CD4-positive, alpha-beta T cell treated with Interleukin-2 at 100 ng/mL for 4 hours (primary cell): ENCODE measurements around the gene KICS2.
"Not testable (repeated sequence)": the region's sequence is repeated elsewhere in the genome, so short reads cannot be mapped to it uniquely, and the experiment has no call there.

ENCODE experiments used
- DNase-seq: peaks from one replicate; pipeline ENCODE4 v3.0.0-alpha.2; 2020; ENCODE audit warnings: low spot score

KICS2 gene

GRCh38 chr12:64222009-64222765 lies at the start of gene KICS2:
Gene KICS2, minus strand, starts transcription at chr12:64222296. Its CDS starts 59 bp downstream, at chr12:64222237.
- DNase-seq = peak; percentile 88

GRCh38 chr12:64270411-64270810 lies 48.3 kb upstream of the KICS2 start:
- no peak for DNase-seq

GRCh38 chr12:64269161-64269560 lies 47.1 kb upstream of the KICS2 start:
- DNase-seq = no peak

GRCh38 chr12:64268409-64268808 lies 46.3 kb upstream of the KICS2 start:
- no peak for DNase-seq

- DNase-seq = no peak
These were observed 43.7 kb upstream of the KICS2 start for GRCh38 chr12:64265839-64266238.

GRCh38 chr12:64261813-64262212 lies 39.7 kb upstream of the KICS2 start:
- DNase-seq = no peak

GRCh38 chr12:64258576-64258975 lies 36.5 kb upstream of the KICS2 start:
- no peak for DNase-seq

GRCh38 chr12:64256166-64256800 lies 34.2 kb upstream of the KICS2 start:
- DNase-seq = peak; percentile 66

- no peak for DNase-seq
These were observed 33.2 kb upstream of the KICS2 start for GRCh38 chr12:64255249-64255648.

- no peak for DNase-seq
These were observed 31.3 kb upstream of the KICS2 start for GRCh38 chr12:64253356-64253755.

- DNase-seq = no peak
These were observed 30.6 kb upstream of the KICS2 start for GRCh38 chr12:64252681-64253080.

- DNase-seq = no peak
These were observed 21.7 kb upstream of the KICS2 start for GRCh38 chr12:64243809-64244208.

GRCh38 chr12:64240781-64241180 lies 18.7 kb upstream of the KICS2 start:
- DNase-seq = no peak

GRCh38 chr12:64237382-64237781 lies 15.3 kb upstream of the KICS2 start:
- no peak for DNase-seq

- DNase-seq = no peak
These were observed 14.5 kb upstream of the KICS2 start for GRCh38 chr12:64236549-64236948.

- no peak for DNase-seq
These were observed 10.1 kb upstream of the KICS2 start for GRCh38 chr12:64232196-64232595.

GRCh38 chr12:64229796-64230195 lies 7.7 kb upstream of the KICS2 start:
- no peak for DNase-seq

- DNase-seq = no peak
These were observed 7.1 kb upstream of the KICS2 start for GRCh38 chr12:64229240-64229639.

- no peak for DNase-seq
These were observed 3.5 kb upstream of the KICS2 start for GRCh38 chr12:64225626-64226025.

- DNase-seq = peak; percentile 47
These were observed 466 bp downstream of the KICS2 start for GRCh38 chr12:64221651-64222008.

GRCh38 chr12:64220046-64220445 lies 2.0 kb downstream of the KICS2 start:
- no peak for DNase-seq

GRCh38 chr12:64219145-64219544 lies 3.0 kb downstream of the KICS2 start:
- DNase-seq = no peak

- DNase-seq = no peak
These were observed 3.5 kb downstream of the KICS2 start for GRCh38 chr12:64218597-64218996.

- not testable (repeated sequence) for DNase-seq
These were observed 4.5 kb downstream of the KICS2 start for GRCh38 chr12:64217643-64218042.
